Measurements from ENCODE around the gene HAUS8. TPM values are rescaled to one million over a fixed set of nuclear protein-coding genes. Genes with fewer than 3 reads are reported as not detected.

The HAUS8 gene
- total and polyA plus RNA-seq, 9 of the 15 experiments (the other 6 are each of a cell fraction or from before 2014, with no cell fraction given), result 20.5 to 53.2 (median 36.0) TPM

- BruUV-seq (replicated peaks), result no TSS peak
- ChIA-PET POLR2A (interaction anchor here (0.6 to 1.6 kb wide), 3 partner anchors 15 to 31 kb away, joined by 4 to 5 read pairs (median 4); partner anchors contain the start of gene HAUS8), CTCF (ENCODE audit: low intra/inter-chr PET ratio) (no interaction called here)
- H3K4me3 ChIP-seq, result no peak overlapping the region
- H3K9ac ChIP-seq (ENCODE audit: insufficient read depth in 1 of 2, low read depth in 2 of 2, low read length in 2 of 2), result no peak overlapping the region
- peaks cover 2% of the 10 kb centered on the region; the same call in 1 of the 2 replicates for H4K20me1 ChIP-seq (replicated peaks; ENCODE audit: control insufficient read depth, insufficient read depth, low read length)
- H3K4me2 ChIP-seq (ENCODE audit: insufficient read depth, low read length), result no peak overlapping the region
- peaks cover 87% of the 10 kb centered on the region for H3K36me3 ChIP-seq (ENCODE audit: control insufficient read depth, insufficient read depth, low read length)
- WGBS (ENCODE audit: insufficient coverage, low coverage, missing lambda C conversion rate), result 90% methylated on average over 7 of the region's 8 CpGs
- DNase-seq (ENCODE audit: extremely low read depth in 1 of 4, low spot score in 3 of 4) (no peak), ATAC-seq (no peak), FAIRE-seq (no peak)
- no peak overlapping the region for H2AFZ ChIP-seq (ENCODE audit: low read depth, low read length)
- no peaks in the 10 kb centered on the region for H3K4me1 ChIP-seq (replicated peaks in 1 of 2; ENCODE audit: control insufficient read depth in 2 of 2, insufficient read depth in 2 of 2, low read length in 2 of 2)
- TF ChIP-seq HLTF (IDR thresholded peaks at IDR 0.05) (no peak), SRSF3 (IDR thresholded peaks at IDR 0.05; ENCODE audit: insufficient read depth, low read length) (no peak), ZBTB2 (IDR thresholded peaks at IDR 0.05) (no peak), SMARCB1 (IDR thresholded peaks at IDR 0.05; ENCODE audit: insufficient read length, low read depth) (no peak), ZNF561 (CRISPR knock-in tag; conservative IDR thresholded peaks at IDR 0.05) (no peak), PTTG1 (tag; IDR thresholded peaks at IDR 0.05; ENCODE audit: low read depth) (no peak), FOXK2 (conservative IDR thresholded peaks at IDR 0.05 in 1 of 2, IDR thresholded peaks at IDR 0.05 in 1 of 2; ENCODE audit: low read depth in 2 of 2) (no peak), SMAD3 (CRISPR knock-in tag; conservative IDR thresholded peaks at IDR 0.05) (no peak), EZH2 (IDR thresholded peaks at IDR 0.05; ENCODE audit: borderline replicate concordance, low read depth, low read length) (no peak), C11orf30 (IDR thresholded peaks at IDR 0.05; ENCODE audit: low read depth) (no peak), MBD1 (CRISPR knock-in tag; IDR thresholded peaks at IDR 0.05) (no peak), SRSF7 (optimal IDR thresholded peaks at IDR 0.05; ENCODE audit: low read depth, low read length) (no peak), ZNF311 (CRISPR knock-in tag; IDR thresholded peaks at IDR 0.05) (no peak), ZNF785 (CRISPR knock-in tag; IDR thresholded peaks at IDR 0.05) (no peak), ZNF408 (CRISPR knock-in tag; IDR thresholded peaks at IDR 0.05; ENCODE audit: low read depth) (no peak)
- TF ChIP-seq, protein P1, sequence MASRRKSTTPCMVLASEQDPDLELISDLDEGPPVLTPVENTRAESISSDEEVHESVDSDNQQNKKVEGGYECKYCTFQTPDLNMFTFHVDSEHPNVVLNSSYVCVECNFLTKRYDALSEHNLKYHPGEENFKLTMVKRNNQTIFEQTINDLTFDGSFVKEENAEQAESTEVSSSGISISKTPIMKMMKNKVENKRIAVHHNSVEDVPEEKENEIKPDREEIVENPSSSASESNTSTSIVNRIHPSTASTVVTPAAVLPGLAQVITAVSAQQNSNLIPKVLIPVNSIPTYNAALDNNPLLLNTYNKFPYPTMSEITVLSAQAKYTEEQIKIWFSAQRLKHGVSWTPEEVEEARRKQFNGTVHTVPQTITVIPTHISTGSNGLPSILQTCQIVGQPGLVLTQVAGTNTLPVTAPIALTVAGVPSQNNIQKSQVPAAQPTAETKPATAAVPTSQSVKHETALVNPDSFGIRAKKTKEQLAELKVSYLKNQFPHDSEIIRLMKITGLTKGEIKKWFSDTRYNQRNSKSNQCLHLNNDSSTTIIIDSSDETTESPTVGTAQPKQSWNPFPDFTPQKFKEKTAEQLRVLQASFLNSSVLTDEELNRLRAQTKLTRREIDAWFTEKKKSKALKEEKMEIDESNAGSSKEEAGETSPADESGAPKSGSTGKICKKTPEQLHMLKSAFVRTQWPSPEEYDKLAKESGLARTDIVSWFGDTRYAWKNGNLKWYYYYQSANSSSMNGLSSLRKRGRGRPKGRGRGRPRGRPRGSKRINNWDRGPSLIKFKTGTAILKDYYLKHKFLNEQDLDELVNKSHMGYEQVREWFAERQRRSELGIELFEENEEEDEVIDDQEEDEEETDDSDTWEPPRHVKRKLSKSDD (conservative IDR thresholded peaks at IDR 0.05; ENCODE audit: low read length), result no peak
- peaks cover 17% of the 10 kb centered on the region for H3K79me2 ChIP-seq (ENCODE audit: control insufficient read depth, insufficient read depth, low read length)
- H3K9me1 ChIP-seq (ENCODE audit: control insufficient read depth, insufficient read depth, low read length), result no peaks in the 10 kb centered on the region
- no peaks in the 10 kb centered on the region for H3K27me3 ChIP-seq (ENCODE audit: control insufficient read depth in 2 of 2, insufficient read depth in 2 of 2, low read length in 2 of 2)
- intact Hi-C loops (cut with micrococcal nuclease) (no loop called here), in situ Hi-C loops (cut with MboI) (no loop called here)
- H3K9me3 ChIP-seq (replicated peaks; ENCODE audit: control insufficient read depth, insufficient read depth, low read depth, low read length), result no peaks in the 10 kb centered on the region
- no peak overlapping the region for H3K27ac ChIP-seq (ENCODE audit: extremely low read depth, low read depth, low read length)
These were observed 17.0 kb downstream of the HAUS8 start for GRCh38 chr19:17058236-17058635.
